ENCODE measurements around the gene ACAP3.

Gene ACAP3

DNA sequence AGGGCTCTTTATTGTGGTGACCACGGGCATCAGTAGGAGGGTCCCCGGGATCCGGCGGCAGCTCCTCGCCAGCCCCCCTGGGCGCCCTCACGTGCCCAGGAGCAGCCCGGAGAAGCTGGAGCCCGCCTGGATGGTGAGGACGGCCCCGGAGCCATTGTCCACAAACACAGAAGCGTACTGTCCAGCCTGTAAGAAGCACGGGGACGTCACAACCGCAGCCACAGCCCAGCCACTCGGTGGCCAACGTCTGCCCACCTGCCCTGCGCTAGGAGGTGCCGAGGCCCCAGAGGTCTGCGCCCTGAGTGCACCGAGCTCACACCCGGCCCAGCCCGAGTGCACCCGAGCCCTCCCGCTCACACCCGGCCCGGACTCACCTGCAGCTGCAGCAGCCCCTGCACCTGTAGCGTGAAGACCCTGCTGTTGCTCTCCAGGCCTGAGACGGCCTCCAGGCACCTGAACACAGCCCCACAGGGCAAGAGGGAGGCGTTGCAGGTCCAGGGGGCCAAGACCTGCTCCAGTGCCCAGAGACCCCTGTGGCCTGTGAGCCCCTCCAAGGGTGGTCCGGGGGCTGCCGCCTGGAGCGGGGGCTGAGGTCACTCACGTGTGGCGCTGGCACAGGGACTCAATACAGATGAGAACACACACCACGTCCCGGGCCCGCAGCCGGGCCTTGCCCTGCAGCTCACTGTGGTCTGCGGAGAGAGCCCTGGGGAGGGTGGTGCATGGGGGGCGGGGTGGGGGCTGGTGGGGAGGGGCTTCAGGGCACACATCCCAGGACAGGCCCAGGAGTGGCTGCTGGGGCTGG lies 65.1 kb downstream of the ACAP3 start:
- DNase-seq = no peak

Measured in COR-L47 (cell line).